ENCODE results near the gene UBE2U. TPM values are rescaled to one million over a fixed set of nuclear protein-coding genes. Genes with fewer than 3 reads are reported as not detected.

The UBE2U gene
- total RNA-seq, 1 experiment from 2014 or later = not detected

DNA sequence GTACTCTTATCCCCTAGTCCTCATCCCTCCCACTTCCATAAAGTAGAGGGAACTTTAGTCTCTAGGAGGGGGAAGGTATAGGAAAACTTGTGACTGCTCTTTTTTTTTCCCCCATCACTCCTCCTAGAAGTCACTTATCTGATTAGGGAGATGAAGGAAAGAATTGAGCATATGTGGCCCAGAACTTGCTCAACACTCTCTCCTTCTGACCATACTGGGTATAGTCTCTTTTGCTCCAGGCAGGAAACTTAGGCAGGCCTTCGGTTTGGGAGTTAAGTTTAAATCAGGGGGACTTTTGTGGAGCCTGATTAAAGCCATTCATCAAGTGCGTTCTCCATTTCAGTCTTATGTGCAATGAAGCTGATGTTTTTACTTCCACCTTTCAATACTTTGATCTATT is 5.8 kb downstream of the UBE2U start:
- H3K36me3 Mint-ChIP-seq = no peaks in the 10 kb centered on the region
- H3K27ac Mint-ChIP-seq = no peak overlapping the region
- TF ChIP-seq NR1H2 (CRISPR knock-in tag; IDR thresholded peaks at IDR 0.05) (no peak), HMGA2 (CRISPR knock-in tag; IDR thresholded peaks at IDR 0.05) (no peak)
- TF ChIP-seq, protein P1, sequence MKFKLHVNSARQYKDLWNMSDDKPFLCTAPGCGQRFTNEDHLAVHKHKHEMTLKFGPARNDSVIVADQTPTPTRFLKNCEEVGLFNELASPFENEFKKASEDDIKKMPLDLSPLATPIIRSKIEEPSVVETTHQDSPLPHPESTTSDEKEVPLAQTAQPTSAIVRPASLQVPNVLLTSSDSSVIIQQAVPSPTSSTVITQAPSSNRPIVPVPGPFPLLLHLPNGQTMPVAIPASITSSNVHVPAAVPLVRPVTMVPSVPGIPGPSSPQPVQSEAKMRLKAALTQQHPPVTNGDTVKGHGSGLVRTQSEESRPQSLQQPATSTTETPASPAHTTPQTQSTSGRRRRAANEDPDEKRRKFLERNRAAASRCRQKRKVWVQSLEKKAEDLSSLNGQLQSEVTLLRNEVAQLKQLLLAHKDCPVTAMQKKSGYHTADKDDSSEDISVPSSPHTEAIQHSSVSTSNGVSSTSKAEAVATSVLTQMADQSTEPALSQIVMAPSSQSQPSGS (CRISPR knock-in tag; IDR thresholded peaks at IDR 0.05; ENCODE audit: borderline replicate concordance, low read depth) = no peak
- TF ChIP-seq, protein P2, sequence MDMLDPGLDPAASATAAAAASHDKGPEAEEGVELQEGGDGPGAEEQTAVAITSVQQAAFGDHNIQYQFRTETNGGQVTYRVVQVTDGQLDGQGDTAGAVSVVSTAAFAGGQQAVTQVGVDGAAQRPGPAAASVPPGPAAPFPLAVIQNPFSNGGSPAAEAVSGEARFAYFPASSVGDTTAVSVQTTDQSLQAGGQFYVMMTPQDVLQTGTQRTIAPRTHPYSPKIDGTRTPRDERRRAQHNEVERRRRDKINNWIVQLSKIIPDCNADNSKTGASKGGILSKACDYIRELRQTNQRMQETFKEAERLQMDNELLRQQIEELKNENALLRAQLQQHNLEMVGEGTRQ (CRISPR knock-in tag; IDR thresholded peaks at IDR 0.05) = no peak
- TF ChIP-seq, protein P3, sequence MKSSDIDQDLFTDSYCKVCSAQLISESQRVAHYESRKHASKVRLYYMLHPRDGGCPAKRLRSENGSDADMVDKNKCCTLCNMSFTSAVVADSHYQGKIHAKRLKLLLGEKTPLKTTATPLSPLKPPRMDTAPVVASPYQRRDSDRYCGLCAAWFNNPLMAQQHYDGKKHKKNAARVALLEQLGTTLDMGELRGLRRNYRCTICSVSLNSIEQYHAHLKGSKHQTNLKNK (CRISPR knock-in tag; IDR thresholded peaks at IDR 0.05) = no peak
- H3K4me1 Mint-ChIP-seq = no peaks in the 10 kb centered on the region
- H3K27me3 Mint-ChIP-seq (ENCODE audit: low read depth) = no peaks in the 10 kb centered on the region
- H3K9me3 Mint-ChIP-seq = no peaks in the 10 kb centered on the region
- DNase-seq (ENCODE audit: low spot score) = no peak
- ChIA-PET POLR2A (no interaction called here), CTCF (no interaction called here)
- H3K4me3 Mint-ChIP-seq = no peak overlapping the region
- ATAC-seq = peak; percentile 75

DNA sequence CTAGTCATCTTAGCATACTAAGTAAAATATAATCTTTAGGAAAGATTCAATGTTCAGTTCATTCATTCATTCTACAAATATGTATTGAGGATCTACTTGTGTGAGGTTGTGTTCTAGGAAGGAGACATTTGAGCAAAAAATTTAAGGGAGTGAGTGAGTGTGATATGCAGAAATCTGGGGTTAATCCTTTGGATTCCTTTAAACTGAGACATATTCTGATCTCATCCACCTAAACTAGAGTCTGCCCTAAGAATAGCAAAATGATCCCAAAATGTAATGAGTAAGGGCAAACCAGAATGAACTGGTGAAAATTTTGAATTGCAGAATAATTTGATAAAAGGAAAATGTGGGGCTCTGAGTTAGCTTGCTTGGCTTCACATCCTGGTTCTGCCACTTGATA is 8.6 kb downstream of the UBE2U start:
- Mint-ChIP-seq H3K36me3 (no peaks in the 10 kb centered on the region), H3K4me3 (no peak overlapping the region), H3K27me3 (ENCODE audit: low read depth) (no peaks in the 10 kb centered on the region), H3K4me1 (no peaks in the 10 kb centered on the region), H3K9me3 (no peaks in the 10 kb centered on the region), H3K27ac (no peak overlapping the region)
- CTCF ChIA-PET = no interaction called here
- DNase-seq (ENCODE audit: low spot score) (no peak), ATAC-seq (no peak)
- POLR2A ChIA-PET = no interaction called here
- TF ChIP-seq ZNF423 (CRISPR knock-in tag; IDR thresholded peaks at IDR 0.05) = no peak
- no peak for TF ChIP-seq ZNF219 (CRISPR knock-in tag; IDR thresholded peaks at IDR 0.05; ENCODE audit: borderline replicate concordance)
- no peak for TF ChIP-seq NR3C1 (CRISPR knock-in tag; conservative IDR thresholded peaks at IDR 0.05; ENCODE audit: low read depth)
- TF ChIP-seq, protein P4, sequence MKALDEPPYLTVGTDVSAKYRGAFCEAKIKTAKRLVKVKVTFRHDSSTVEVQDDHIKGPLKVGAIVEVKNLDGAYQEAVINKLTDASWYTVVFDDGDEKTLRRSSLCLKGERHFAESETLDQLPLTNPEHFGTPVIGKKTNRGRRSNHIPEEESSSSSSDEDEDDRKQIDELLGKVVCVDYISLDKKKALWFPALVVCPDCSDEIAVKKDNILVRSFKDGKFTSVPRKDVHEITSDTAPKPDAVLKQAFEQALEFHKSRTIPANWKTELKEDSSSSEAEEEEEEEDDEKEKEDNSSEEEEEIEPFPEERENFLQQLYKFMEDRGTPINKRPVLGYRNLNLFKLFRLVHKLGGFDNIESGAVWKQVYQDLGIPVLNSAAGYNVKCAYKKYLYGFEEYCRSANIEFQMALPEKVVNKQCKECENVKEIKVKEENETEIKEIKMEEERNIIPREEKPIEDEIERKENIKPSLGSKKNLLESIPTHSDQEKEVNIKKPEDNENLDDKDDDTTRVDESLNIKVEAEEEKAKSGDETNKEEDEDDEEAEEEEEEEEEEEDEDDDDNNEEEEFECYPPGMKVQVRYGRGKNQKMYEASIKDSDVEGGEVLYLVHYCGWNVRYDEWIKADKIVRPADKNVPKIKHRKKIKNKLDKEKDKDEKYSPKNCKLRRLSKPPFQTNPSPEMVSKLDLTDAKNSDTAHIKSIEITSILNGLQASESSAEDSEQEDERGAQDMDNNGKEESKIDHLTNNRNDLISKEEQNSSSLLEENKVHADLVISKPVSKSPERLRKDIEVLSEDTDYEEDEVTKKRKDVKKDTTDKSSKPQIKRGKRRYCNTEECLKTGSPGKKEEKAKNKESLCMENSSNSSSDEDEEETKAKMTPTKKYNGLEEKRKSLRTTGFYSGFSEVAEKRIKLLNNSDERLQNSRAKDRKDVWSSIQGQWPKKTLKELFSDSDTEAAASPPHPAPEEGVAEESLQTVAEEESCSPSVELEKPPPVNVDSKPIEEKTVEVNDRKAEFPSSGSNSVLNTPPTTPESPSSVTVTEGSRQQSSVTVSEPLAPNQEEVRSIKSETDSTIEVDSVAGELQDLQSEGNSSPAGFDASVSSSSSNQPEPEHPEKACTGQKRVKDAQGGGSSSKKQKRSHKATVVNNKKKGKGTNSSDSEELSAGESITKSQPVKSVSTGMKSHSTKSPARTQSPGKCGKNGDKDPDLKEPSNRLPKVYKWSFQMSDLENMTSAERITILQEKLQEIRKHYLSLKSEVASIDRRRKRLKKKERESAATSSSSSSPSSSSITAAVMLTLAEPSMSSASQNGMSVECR (CRISPR knock-in tag; IDR thresholded peaks at IDR 0.05; ENCODE audit: borderline replicate concordance) = no peak
- TF ChIP-seq, protein P5, sequence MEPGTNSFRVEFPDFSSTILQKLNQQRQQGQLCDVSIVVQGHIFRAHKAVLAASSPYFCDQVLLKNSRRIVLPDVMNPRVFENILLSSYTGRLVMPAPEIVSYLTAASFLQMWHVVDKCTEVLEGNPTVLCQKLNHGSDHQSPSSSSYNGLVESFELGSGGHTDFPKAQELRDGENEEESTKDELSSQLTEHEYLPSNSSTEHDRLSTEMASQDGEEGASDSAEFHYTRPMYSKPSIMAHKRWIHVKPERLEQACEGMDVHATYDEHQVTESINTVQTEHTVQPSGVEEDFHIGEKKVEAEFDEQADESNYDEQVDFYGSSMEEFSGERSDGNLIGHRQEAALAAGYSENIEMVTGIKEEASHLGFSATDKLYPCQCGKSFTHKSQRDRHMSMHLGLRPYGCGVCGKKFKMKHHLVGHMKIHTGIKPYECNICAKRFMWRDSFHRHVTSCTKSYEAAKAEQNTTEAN (CRISPR knock-in tag; IDR thresholded peaks at IDR 0.05) = no peak
- TF ChIP-seq GRHL2 (CRISPR knock-in tag; IDR thresholded peaks at IDR 0.05; ENCODE audit: insufficient replicate concordance, severe bottlenecking) = no peak
- TF ChIP-seq NR2C2 (CRISPR knock-in tag; IDR thresholded peaks at IDR 0.05) = no peak
- TF ChIP-seq FOXP1 (CRISPR knock-in tag; IDR thresholded peaks at IDR 0.05; ENCODE audit: borderline replicate concordance) = no peak
- no peak for TF ChIP-seq ZNF232 (CRISPR knock-in tag; IDR thresholded peaks at IDR 0.05)
- TF ChIP-seq, protein P6, sequence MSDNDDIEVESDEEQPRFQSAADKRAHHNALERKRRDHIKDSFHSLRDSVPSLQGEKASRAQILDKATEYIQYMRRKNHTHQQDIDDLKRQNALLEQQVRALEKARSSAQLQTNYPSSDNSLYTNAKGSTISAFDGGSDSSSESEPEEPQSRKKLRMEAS (CRISPR knock-in tag; IDR thresholded peaks at IDR 0.05) = no peak
- no peak for TF ChIP-seq SMAD4 (CRISPR knock-in tag; IDR thresholded peaks at IDR 0.05)
- TF ChIP-seq PRRX2 (CRISPR knock-in tag; IDR thresholded peaks at IDR 0.05) = no peak
- TF ChIP-seq, protein P2 (CRISPR knock-in tag; IDR thresholded peaks at IDR 0.05) = no peak
- TF ChIP-seq ZNF138 (CRISPR knock-in tag; conservative IDR thresholded peaks at IDR 0.05) = no peak
- TF ChIP-seq IRF2 (CRISPR knock-in tag; IDR thresholded peaks at IDR 0.05; ENCODE audit: borderline replicate concordance, low read depth) = no peak
- TF ChIP-seq, protein P7, sequence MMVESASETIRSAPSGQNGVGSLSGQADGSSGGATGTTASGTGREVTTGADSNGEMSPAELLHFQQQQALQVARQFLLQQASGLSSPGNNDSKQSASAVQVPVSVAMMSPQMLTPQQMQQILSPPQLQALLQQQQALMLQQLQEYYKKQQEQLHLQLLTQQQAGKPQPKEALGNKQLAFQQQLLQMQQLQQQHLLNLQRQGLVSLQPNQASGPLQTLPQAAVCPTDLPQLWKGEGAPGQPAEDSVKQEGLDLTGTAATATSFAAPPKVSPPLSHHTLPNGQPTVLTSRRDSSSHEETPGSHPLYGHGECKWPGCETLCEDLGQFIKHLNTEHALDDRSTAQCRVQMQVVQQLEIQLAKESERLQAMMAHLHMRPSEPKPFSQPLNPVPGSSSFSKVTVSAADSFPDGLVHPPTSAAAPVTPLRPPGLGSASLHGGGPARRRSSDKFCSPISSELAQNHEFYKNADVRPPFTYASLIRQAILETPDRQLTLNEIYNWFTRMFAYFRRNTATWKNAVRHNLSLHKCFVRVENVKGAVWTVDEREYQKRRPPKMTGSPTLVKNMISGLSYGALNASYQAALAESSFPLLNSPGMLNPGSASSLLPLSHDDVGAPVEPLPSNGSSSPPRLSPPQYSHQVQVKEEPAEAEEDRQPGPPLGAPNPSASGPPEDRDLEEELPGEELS (CRISPR knock-in tag; IDR thresholded peaks at IDR 0.05) = no peak
- TF ChIP-seq ZNF416 (CRISPR knock-in tag; IDR thresholded peaks at IDR 0.05) = no peak
- TF ChIP-seq CREM (CRISPR knock-in tag; IDR thresholded peaks at IDR 0.05) = no peak
